GDM1 (cell line): ENCODE measurements around the gene MYO16.

Source experiments
- DNase-seq: peaks from one replicate; lab custom pipeline; 2025; lab: John Stamatoyannopoulos, UW

Gene MYO16

GRCh38 chr13:109241160-109241559 is 611.7 kb downstream of the MYO16 start:
- DNase-seq: no peak

- DNase-seq: no peak
Observed at GRCh38 chr13:109243311-109243951, 614.0 kb downstream of the MYO16 start.

- DNase-seq: no peak
Observed at GRCh38 chr13:109244566-109244965, 615.2 kb downstream of the MYO16 start.

DNA sequence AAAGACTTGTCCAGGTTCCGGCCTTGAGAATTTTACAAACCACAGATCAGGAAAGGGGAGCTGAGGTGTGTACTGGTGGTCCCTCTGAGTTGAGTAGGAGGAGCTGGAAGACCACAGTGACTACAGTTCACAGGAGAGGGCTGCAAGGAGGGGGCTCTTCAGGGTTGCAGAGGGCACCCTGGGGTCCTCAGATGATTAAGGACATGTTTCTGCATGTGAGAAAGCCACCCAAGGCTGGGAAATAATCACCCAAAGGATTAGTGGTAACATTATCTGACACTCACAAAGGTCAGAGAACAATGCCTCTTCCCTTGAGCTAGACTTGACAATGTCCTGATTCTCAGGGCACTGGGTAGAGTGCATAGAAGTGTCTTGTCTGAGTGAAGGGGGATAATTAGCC is 616.6 kb downstream of the MYO16 start:
- no peak for DNase-seq

DNA sequence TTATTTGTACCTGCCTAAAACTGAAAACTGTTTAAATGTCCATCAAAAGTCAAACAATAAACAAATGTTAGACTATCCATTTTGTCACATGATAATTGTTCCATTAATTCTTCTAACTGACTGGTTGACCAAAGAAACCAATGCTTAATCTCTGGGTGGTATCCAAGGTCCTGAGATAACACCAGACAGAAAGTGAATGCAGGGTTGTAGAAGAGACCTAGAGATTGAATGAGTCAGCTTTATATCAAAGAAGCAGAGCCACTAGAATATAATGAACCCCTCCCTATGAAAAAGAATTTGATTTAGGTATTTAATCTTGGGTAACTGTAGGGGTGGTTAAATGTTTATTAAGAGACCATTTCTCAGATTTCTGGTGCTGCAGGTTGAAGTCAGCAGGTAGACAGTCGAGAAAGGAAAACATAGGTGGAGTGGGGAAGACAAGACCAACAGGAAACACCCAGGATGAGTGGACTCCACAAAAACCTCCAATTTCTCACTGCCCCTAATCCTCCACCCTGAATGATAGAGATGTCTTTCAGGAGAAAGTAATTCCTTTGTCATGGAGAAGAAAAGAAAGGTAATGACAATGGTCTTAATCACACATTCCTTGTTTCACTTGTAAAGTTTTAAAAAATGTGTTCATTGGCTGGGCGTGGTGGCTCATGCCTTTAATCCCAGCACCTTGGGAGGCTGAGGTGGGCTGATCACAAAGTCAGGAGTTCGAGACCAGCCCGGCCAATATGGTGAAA is 620.5 kb downstream of the MYO16 start:
- no peak for DNase-seq

- DNase-seq: no peak
Observed at GRCh38 chr13:109251956-109252355, 622.5 kb downstream of the MYO16 start.

DNA sequence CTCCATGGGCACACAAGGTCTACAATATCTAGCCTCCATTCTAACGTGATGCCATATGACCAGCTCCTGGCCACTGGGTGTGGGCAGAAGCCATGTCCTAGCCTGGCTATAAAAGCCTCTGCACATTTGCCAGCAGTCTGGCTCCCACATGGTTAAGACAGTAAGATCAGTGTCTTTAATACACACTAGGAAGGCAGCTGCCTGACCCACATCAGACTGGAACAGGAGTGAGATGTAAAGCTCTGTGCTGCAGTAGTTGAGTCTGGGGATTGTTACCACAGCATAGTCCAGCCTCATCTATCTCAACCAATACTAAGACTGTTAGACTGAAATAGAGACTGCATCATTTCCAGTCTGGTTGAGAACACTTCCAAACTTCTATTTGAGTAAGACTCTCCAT is 623.9 kb downstream of the MYO16 start:
- DNase-seq: no peak

DNA sequence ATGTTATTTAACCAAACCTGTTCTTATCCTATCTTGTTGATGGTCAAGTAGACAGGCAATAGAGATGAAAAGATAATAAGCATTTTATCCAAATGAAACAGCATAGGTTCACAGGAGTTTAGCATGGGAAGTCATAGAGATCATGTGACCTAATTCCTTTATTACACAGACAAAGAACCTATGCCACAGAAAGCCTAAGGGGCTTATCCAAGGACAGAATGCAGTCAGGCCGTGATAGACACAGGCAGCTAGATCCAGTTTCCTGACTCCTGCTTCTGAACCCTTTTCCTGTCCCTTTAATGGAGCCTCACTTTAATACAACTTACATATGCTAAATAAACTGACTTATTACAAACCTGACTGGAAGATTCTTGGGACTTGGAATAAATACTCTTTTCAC is 624.9 kb downstream of the MYO16 start:
- no peak for DNase-seq

- no peak for DNase-seq
Observed at GRCh38 chr13:109255141-109255856, 625.9 kb downstream of the MYO16 start.

GRCh38 chr13:109256866-109257760 is 627.7 kb downstream of the MYO16 start:
- DNase-seq: no peak
